OCI-LY3 (cell line): ENCODE data around the gene EFNA5.

Experiments
- CTCF ChIP-seq: fragments of 200-600, 300-600 bp; sonication (generic); IDR thresholded peaks from 2 replicates; pipeline ENCODE4 v1.5.1; 2014; ENCODE audit warnings: antibody characterized with exemption, low read length, low read depth
- EZH2phosphoT487 ChIP-seq: fragments of 200-600 bp; shearing (Covaris generic); IDR thresholded peaks from 2 replicates; pipeline ENCODE4 v1.6.1; 2018; ENCODE audit warnings: antibody characterized with exemption, mixed run types, low read depth

GRCh38 chr5:107508097-107508496, 162.6 kb downstream of the EFNA5 start:
- TF ChIP-seq EZH2phosphoT487, result no peak
- TF ChIP-seq CTCF, result no peak
